K562 (cell line): ENCODE data around the gene OPA1. TPM values are rescaled to one million over a fixed set of nuclear protein-coding genes. Genes with fewer than 3 reads are reported as not detected.

Experiments
- ADNP ChIP-seq: fragments of 200-800 bp; sonication (Bioruptor generic); IDR thresholded peaks from 2 replicates; pipeline ENCODE4 v1.6.1; 2016; ENCODE audit warnings: missing genetic modification characterization, missing compliant biosample characterization
- BHLHE40 ChIP-seq: IDR thresholded peaks from 2 replicates; pipeline ENCODE4 v1.6.1; 2011; ENCODE audit warnings: low read length, improper control_type of control experiment
- CHD2 ChIP-seq: IDR thresholded peaks from 2 replicates; pipeline ENCODE4 v1.6.1; 2011; ENCODE audit warnings: low read depth, low read length
- EP400 ChIP-seq: fragments of 450-650 bp; IDR thresholded peaks from 2 replicates; pipeline ENCODE4 v1.6.1; 2017; ENCODE audit warnings: antibody characterized with exemption, mild to moderate bottlenecking, moderate library complexity
- FOXA3 ChIP-seq, 2 experiments: fragments of 450-650 bp in 1 of 2; sonication (generic) in 1 of 2; formaldehyde crosslinking; IDR thresholded peaks in 1 of 2; conservative IDR thresholded peaks in 1 of 2; 2 replicates each; pipeline versions ENCODE4 v1.4.0 to v1.8.0; 2020 to 2022; ENCODE audit warnings: mild to moderate bottlenecking in 2 of 2, missing genetic modification reagents in 1 of 2
- FOXJ3 ChIP-seq: sonication (generic); formaldehyde crosslinking; IDR thresholded peaks from 2 replicates; pipeline ENCODE4 v1.4.0; 2020; ENCODE audit warnings: mild to moderate bottlenecking, missing genetic modification reagents
- HNRNPK ChIP-seq: fragments of 200-400 bp; formaldehyde crosslinking; IDR thresholded peaks from one replicate; pipeline ENCODE4 v1.6.1; 2018; ENCODE audit warnings: mild to moderate bottlenecking, low read depth, low read length; ENCODE audit not compliant: poor library complexity, severe bottlenecking
- HNRNPLL ChIP-seq: fragments of 200-400 bp; formaldehyde crosslinking; IDR thresholded peaks from 2 replicates; pipeline ENCODE4 v1.6.1; 2017; ENCODE audit warnings: low read length, low read depth, mild to moderate bottlenecking; ENCODE audit not compliant: poor library complexity, severe bottlenecking
- KAT2B ChIP-seq: IDR thresholded peaks from one replicate; pipeline ENCODE4 v1.6.1; 2012; ENCODE audit warnings: low read depth, mild to moderate bottlenecking, control low read depth, inconsistent platforms, low read length, moderate library complexity
- KDM4B ChIP-seq, 2 experiments: fragments of 450-650 bp in 1 of 2; sonication (generic) in 1 of 2; IDR thresholded peaks; 2 replicates each; pipeline ENCODE4 v1.6.1; 2016 to 2017; ENCODE audit warnings: borderline replicate concordance in 2 of 2, antibody characterized with exemption in 1 of 2, low read depth in 1 of 2, mild to moderate bottlenecking in 1 of 2
- MAFK ChIP-seq: IDR thresholded peaks from 2 replicates; pipeline ENCODE4 v1.6.1; 2011; ENCODE audit warnings: low read length, improper control_type of control experiment
- MYNN ChIP-seq, 2 experiments: sonication (generic); formaldehyde crosslinking in 1 of 2; IDR thresholded peaks; 2 replicates each; pipeline versions ENCODE4 v1.5.0 to v1.6.1; 2016 to 2020; ENCODE audit warnings: antibody characterized with exemption in 1 of 2, missing genetic modification reagents in 1 of 2
- NR2C1 ChIP-seq, 2 experiments: fragments of 450-650 bp; IDR thresholded peaks; 2 replicates each; pipeline ENCODE4 v1.6.1; 2017; ENCODE audit warnings: mild to moderate bottlenecking in 2 of 2, antibody characterized with exemption in 1 of 2, inconsistent platforms in 1 of 2, missing compliant biosample characterization in 1 of 2, missing genetic modification characterization in 1 of 2
- NR2F6 ChIP-seq: fragments of 450-650 bp; formaldehyde crosslinking; IDR thresholded peaks from 2 replicates; pipeline ENCODE4 v1.4.0; 2020; ENCODE audit warnings: mild to moderate bottlenecking
- PRPF4 ChIP-seq: fragments of 200-400 bp; formaldehyde crosslinking; IDR thresholded peaks from one replicate; pipeline ENCODE4 v1.6.1; 2017; ENCODE audit warnings: low read length, low read depth, mild to moderate bottlenecking; ENCODE audit not compliant: insufficient read depth, poor library complexity, severe bottlenecking
- PTRF ChIP-seq: fragments of 450-650 bp; IDR thresholded peaks from 2 replicates; pipeline ENCODE4 v1.6.1; 2016; ENCODE audit warnings: mild to moderate bottlenecking, missing genetic modification characterization, missing compliant biosample characterization
- TOE1 ChIP-seq, 2 experiments: fragments of 450-650 bp in 1 of 2; sonication (generic) in 1 of 2; formaldehyde crosslinking in 1 of 2; IDR thresholded peaks; 2 replicates each; pipeline versions ENCODE4 v1.7.1 to v1.8.0; 2016 to 2022; ENCODE audit warnings: borderline replicate concordance in 2 of 2, mild to moderate bottlenecking in 2 of 2, antibody characterized with exemption in 1 of 2, inconsistent platforms in 1 of 2, low read depth in 1 of 2, missing genetic modification reagents in 1 of 2, moderate library complexity in 1 of 2
- ZC3H11A ChIP-seq: IDR thresholded peaks from 2 replicates; pipeline ENCODE4 v1.6.1; 2012; ENCODE audit warnings: low read depth, low read length, improper control_type of control experiment
- ZNF583 ChIP-seq: fragments of 250-450 bp; sonication (Bioruptor Pico); IDR thresholded peaks from 2 replicates; pipeline ENCODE4 v1.4.0; 2020
- polyA plus RNA-seq, 8 experiments: library from polyadenylated mRNA; depleted of rRNA in 4 of 8; stranded (reverse) in 5 of 8; unstranded in 3 of 8; fragments of >200 nt; fragmentation: Nextera tagmentation in 2 of 8; fragmentation: Illumina TruSeq in 1 of 8; extraction: Ambion mirVana in 2 of 8; extraction: Trizol in 1 of 8; gene quantifications; 2 replicates each; pipeline versions ENCODE4 v1.2.1 to v1.2.3, GENCODE V29; 2011 to 2014; ENCODE audit warnings: inconsistent platforms in 1 of 8, missing spikeins in 1 of 8
- total RNA-seq, 7 experiments: library from RNA; depleted of rRNA in 6 of 7; stranded (reverse); fragments of >200 nt in 6 of 7; fragmentation: Illumina TruSeq in 2 of 7; extraction: Trizol in 2 of 7; gene quantifications; 2 replicates each; pipeline versions ENCODE4 v1.2.1 to v1.2.3, GENCODE V29; 2011 to 2021; ENCODE audit warnings: low replicate concordance in 1 of 7
- TF ChIP-seq, protein P1 (sequence below): sonication (generic); formaldehyde crosslinking; IDR thresholded peaks from 2 replicates; pipeline ENCODE4 v1.8.1; 2023; ENCODE audit warnings: mild to moderate bottlenecking, missing genetic modification reagents
- TF ChIP-seq, protein P2 (sequence below): sonication (generic); formaldehyde crosslinking; IDR thresholded peaks from 2 replicates; pipeline ENCODE4 v1.8.1; 2022; ENCODE audit warnings: missing genetic modification reagents
- TF ChIP-seq, protein P3 (sequence below): fragments of 250-450 bp; sonication (Bioruptor Pico); IDR thresholded peaks from 2 replicates; pipeline ENCODE4 v1.4.0; 2020; ENCODE audit warnings: mild to moderate bottlenecking

The OPA1 gene
- total and polyA plus RNA-seq, 9 of the 15 experiments (the other 6 are each of a cell fraction or from before 2014, with no cell fraction given): 19.7 to 127 (median 94.7) TPM

DNA sequence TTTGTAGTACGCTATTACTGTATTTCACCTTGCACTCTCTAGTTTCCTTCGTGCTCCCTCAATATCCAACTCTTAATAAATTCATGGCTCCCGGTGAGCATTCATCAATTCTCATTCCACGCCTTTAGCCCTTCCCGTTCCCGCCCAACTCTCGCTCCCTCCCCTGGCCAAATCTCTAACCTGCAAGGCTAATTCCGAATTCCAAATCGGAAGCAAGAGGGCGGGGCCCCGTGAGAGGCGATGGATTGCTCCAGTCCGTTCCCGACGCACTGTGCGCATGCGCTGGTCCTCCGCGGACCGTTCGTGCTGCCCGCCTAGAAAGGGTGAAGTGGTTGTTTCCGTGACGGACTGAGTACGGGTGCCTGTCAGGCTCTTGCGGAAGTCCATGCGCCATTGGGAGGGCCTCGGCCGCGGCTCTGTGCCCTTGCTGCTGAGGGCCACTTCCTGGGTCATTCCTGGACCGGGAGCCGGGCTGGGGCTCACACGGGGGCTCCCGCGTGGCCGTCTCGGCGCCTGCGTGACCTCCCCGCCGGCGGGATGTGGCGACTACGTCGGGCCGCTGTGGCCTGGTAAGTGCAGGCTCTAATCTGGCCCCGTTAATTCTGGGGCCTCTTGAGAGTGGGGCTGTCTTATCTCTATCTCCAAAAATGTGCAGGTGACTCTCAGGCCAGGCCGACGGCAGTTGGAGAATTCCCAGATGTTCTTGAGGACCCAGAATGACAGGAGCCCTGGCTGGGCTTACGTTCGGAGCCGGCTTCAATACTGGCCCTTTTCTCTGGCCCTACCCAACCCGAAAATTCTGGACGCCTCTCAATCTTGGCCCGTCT is at the start of gene OPA1 (continued):
- TF ChIP-seq FOXJ3 (CRISPR knock-in tag) (no peak), ZC3H11A (no peak), NR2C1 (IDR thresholded peaks at IDR 0.05) (peak; percentile 90), NR2C1 (tag; IDR thresholded peaks at IDR 0.05) (peak; percentile 94), TOE1 (IDR thresholded peaks at IDR 0.05; ENCODE audit: borderline replicate concordance) (peak; percentile 94), TOE1 (CRISPR knock-in tag; IDR thresholded peaks at IDR 0.05; ENCODE audit: borderline replicate concordance, low read depth) (no peak), BHLHE40 (peak; percentile 66), PRPF4 (peak; percentile 38), CHD2 (peak; percentile 71; the same call in 1 of the 2 replicates), FOXA3 (CRISPR knock-in tag; conservative IDR thresholded peaks at IDR 0.05 in 1 of 2, IDR thresholded peaks at IDR 0.05 in 1 of 2) (peak in 1 of 2 experiments; percentile 3; a peak in 1 of 4 replicates), ZNF583 (0 out of 2 replicates have a peak, but pooled peaks have one; percentile 39), NR2F6 (CRISPR knock-in tag) (no peak), HNRNPK (no peak), MAFK (no peak; the same call in 1 of the 2 replicates), HNRNPLL (peak; percentile 89), PTRF (tag) (no peak), MYNN (IDR thresholded peaks at IDR 0.05) (peak; percentile 70; the same call in 1 of the 2 replicates), MYNN (CRISPR knock-in tag; IDR thresholded peaks at IDR 0.05) (no peak), KAT2B (no peak), ADNP (no peak), KDM4B (IDR thresholded peaks at IDR 0.05; ENCODE audit: borderline replicate concordance in 2 of 2, low read depth in 1 of 2) (peak in 1 of 2 experiments; percentile 93; a peak in 2 of 4 replicates), EP400 (peak; percentile 95)
- TF ChIP-seq, protein P1, sequence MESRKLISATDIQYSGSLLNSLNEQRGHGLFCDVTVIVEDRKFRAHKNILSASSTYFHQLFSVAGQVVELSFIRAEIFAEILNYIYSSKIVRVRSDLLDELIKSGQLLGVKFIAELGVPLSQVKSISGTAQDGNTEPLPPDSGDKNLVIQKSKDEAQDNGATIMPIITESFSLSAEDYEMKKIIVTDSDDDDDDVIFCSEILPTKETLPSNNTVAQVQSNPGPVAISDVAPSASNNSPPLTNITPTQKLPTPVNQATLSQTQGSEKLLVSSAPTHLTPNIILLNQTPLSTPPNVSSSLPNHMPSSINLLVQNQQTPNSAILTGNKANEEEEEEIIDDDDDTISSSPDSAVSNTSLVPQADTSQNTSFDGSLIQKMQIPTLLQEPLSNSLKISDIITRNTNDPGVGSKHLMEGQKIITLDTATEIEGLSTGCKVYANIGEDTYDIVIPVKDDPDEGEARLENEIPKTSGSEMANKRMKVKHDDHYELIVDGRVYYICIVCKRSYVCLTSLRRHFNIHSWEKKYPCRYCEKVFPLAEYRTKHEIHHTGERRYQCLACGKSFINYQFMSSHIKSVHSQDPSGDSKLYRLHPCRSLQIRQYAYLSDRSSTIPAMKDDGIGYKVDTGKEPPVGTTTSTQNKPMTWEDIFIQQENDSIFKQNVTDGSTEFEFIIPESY (CRISPR knock-in tag): peak; percentile 68
- TF ChIP-seq, protein P2, sequence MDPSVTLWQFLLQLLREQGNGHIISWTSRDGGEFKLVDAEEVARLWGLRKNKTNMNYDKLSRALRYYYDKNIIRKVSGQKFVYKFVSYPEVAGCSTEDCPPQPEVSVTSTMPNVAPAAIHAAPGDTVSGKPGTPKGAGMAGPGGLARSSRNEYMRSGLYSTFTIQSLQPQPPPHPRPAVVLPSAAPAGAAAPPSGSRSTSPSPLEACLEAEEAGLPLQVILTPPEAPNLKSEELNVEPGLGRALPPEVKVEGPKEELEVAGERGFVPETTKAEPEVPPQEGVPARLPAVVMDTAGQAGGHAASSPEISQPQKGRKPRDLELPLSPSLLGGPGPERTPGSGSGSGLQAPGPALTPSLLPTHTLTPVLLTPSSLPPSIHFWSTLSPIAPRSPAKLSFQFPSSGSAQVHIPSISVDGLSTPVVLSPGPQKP (CRISPR knock-in tag): no peak
- TF ChIP-seq, protein P3, sequence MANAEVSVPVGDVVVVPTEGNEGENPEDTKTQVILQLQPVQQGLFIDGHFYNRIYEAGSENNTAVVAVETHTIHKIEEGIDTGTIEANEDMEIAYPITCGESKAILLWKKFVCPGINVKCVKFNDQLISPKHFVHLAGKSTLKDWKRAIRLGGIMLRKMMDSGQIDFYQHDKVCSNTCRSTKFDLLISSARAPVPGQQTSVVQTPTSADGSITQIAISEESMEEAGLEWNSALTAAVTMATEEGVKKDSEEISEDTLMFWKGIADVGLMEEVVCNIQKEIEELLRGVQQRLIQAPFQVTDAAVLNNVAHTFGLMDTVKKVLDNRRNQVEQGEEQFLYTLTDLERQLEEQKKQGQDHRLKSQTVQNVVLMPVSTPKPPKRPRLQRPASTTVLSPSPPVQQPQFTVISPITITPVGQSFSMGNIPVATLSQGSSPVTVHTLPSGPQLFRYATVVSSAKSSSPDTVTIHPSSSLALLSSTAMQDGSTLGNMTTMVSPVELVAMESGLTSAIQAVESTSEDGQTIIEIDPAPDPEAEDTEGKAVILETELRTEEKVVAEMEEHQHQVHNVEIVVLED: peak; percentile 57
